Mucosa of rectum (tissue), 2 donors: ENCODE data around the gene ABTB1.

ENCODE experiments used
- H3K27ac ChIP-seq, 2 donors: one replicate each; pipeline ENCODE4 v1.7.0; 2013; ENCODE audit warnings: inconsistent platforms in 2 of 2, low read depth in 2 of 2, low read length in 2 of 2
- H3K27me3 ChIP-seq, 2 donors: one replicate each; pipeline ENCODE4 v1.7.0; 2013; ENCODE audit warnings: low read length in 2 of 2; ENCODE audit not compliant: control insufficient read depth in 2 of 2, insufficient read depth in 2 of 2
- H3K36me3 ChIP-seq, 2 donors: one replicate each; pipeline ENCODE4 v1.7.0; 2013; ENCODE audit warnings: low read length in 2 of 2; ENCODE audit not compliant: control insufficient read depth in 2 of 2, insufficient read depth in 2 of 2
- H3K4me1 ChIP-seq, 2 donors: one replicate each; pipeline ENCODE4 v1.7.0; 2013; ENCODE audit warnings: low read length in 2 of 2, mild to moderate bottlenecking in 1 of 2; ENCODE audit not compliant: control insufficient read depth in 2 of 2, insufficient read depth in 2 of 2
- H3K4me3 ChIP-seq, 2 donors: one replicate each; pipeline ENCODE4 v1.7.0; 2013; ENCODE audit warnings: low read length in 2 of 2
- H3K9ac ChIP-seq, 2 donors: one replicate each; pipeline ENCODE4 v1.7.0; 2013; ENCODE audit warnings: low read length in 2 of 2, low read depth in 1 of 2, mild to moderate bottlenecking in 1 of 2
- H3K9me3 ChIP-seq, 2 donors: one replicate each; pipeline ENCODE4 v1.7.0; 2013; ENCODE audit warnings: low read length in 2 of 2; ENCODE audit not compliant: control insufficient read depth in 2 of 2
- donor health status: healthy.
- donor health status: Normal muscosa, but diverticular disease.

The ABTB1 gene

GRCh38 chr3:127634653-127635052 lies 38.1 kb upstream of the ABTB1 start:
- Histone ChIP-seq H3K9ac (no peak overlapping the region), H3K27ac (no peak overlapping the region), H3K4me1 (peaks cover 10 to 12% of the 10 kb centered on the region in 2 donors), H3K27me3 (peaks cover 0 to 6% of the 10 kb centered on the region in 2 donors), H3K9me3 (no peaks in the 10 kb centered on the region), H3K4me3 (no peak overlapping the region), H3K36me3 (no peaks in the 10 kb centered on the region)

GRCh38 chr3:127637546-127637945 lies 35.2 kb upstream of the ABTB1 start:
- Histone ChIP-seq H3K36me3 (peaks cover 0 to 2% of the 10 kb centered on the region in 2 donors), H3K4me3 (no peak overlapping the region), H3K27me3 (no peaks in the 10 kb centered on the region), H3K27ac (no peak overlapping the region), H3K9me3 (no peaks in the 10 kb centered on the region), H3K4me1 (no peaks in the 10 kb centered on the region), H3K9ac (no peak overlapping the region)

GRCh38 chr3:127637971-127638370 lies 34.8 kb upstream of the ABTB1 start:
- H3K27ac ChIP-seq, result no peak overlapping the region
- H3K36me3 ChIP-seq, result peaks cover 0 to 2% of the 10 kb centered on the region in 2 donors

DNA sequence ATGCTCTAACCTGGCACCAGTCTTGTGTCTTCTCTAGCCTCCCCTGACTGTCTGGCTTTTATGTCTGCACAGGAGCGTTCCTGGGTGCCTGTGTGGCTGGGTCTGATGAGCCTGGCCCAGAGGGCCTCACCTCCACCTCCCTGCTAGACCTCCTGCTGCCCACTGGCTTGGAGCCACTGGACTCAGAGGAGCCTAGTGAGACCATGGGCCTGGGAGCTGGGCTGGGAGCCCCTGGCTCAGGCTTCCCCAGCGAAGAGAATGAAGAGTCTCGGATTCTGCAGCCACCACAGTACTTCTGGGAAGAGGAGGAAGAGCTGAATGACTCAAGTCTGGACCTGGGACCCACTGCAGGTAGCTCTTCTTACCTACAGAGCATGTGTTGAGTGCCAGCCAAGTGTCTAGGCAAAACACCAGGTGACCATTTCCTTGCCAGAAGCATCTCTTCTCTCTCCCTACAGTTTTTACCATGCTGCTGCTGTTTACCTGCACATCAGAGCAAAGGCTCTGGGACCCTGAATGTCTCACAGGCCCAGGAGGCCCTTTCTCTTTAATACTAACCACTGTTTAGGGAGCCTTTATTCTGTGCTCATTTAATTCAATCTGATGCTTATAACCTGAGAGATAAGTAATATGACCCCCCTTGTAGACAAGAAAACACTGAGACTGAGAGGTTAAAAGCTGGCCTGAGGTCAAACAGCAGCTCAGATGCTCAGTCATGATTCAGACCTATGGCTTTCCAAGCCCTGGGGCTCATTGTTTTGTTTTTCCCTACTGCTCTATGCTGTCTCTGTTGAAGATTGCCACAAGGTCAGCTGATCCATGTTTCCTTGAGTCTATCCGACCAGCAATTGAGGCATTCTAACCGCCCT lies 33.3 kb upstream of the ABTB1 start:
- no peak overlapping the region for H3K27ac ChIP-seq
- no peaks in the 10 kb centered on the region for H3K4me1 ChIP-seq
- H3K27me3 ChIP-seq, result no peaks in the 10 kb centered on the region
- peaks cover 0 to 2% of the 10 kb centered on the region in 2 donors for H3K36me3 ChIP-seq
- H3K9ac ChIP-seq, result no peak overlapping the region
- H3K9me3 ChIP-seq, result no peaks in the 10 kb centered on the region
- H3K4me3 ChIP-seq, result no peak overlapping the region

More at GRCh38 chr3:127637971-127638370, 34.8 kb upstream of the ABTB1 start:
- Histone ChIP-seq H3K4me1 (no peaks in the 10 kb centered on the region), H3K9me3 (no peaks in the 10 kb centered on the region), H3K9ac (no peak overlapping the region), H3K4me3 (no peak overlapping the region), H3K27me3 (no peaks in the 10 kb centered on the region)

DNA sequence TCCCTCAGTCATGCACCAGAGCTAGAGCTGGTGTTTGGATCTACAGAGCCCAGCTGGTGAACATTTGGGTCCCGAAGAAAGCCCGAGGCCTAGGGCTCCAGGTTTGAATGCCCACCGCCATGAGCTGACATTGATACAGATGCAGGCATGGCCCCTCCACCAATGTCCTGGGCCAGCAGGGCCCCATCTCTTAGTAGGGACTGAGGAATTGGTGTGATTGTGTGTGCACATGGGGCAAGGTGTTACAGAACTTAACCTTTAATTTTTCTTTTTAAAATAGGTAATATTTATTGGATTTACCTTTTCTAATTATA lies 32.8 kb upstream of the ABTB1 start:
- Histone ChIP-seq H3K9me3 (no peaks in the 10 kb centered on the region), H3K4me3 (no peak overlapping the region), H3K9ac (no peak overlapping the region), H3K27me3 (no peaks in the 10 kb centered on the region), H3K36me3 (peaks cover 0 to 2% of the 10 kb centered on the region in 2 donors), H3K27ac (no peak overlapping the region), H3K4me1 (no peaks in the 10 kb centered on the region)

DNA sequence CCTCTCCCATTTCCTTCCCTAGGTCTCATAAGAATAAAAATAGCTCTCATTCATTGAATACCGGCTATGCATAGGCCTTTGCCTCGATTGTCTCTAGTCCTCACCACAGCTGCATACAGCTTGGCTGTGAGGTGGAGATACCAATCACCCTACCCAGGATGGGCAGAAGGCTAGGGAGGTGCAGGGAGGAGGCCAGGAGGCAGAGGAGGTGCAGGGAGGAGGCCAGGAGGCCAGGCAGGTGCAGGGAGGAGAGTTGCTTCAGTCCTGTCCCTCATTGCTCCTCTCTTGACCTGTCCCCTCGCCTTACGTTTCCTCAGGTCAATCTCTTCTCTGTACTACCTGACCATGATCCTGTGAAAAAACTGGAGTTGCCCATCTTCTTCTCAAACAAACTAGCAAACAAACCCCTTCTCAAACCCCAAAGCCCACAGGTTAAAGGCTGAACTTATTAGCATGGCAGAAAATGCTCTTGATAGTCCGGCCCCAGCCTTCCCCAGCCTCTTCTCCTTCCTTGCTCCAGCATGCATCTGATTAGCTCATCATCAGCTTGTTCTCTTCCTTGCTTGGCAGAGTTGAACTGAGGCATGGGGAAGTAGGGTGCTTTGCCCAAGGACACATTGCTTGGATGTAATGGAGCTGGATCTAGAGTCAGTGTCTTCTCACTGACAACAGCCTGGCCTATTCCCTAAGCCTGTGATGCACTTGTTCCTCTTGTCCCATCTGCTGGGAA lies 27.9 kb upstream of the ABTB1 start:
- no peaks in the 10 kb centered on the region for H3K27me3 ChIP-seq
- H3K4me3 ChIP-seq, result no peak overlapping the region
- H3K36me3 ChIP-seq, result peaks cover 0 to under 1% of the 10 kb centered on the region in 2 donors
- no peaks in the 10 kb centered on the region for H3K9me3 ChIP-seq
- no peak overlapping the region for H3K9ac ChIP-seq
- H3K4me1 ChIP-seq, result no peaks in the 10 kb centered on the region
- no peak overlapping the region for H3K27ac ChIP-seq

- H3K9ac ChIP-seq, result no peak overlapping the region
- H3K4me3 ChIP-seq, result no peak overlapping the region
- no peaks in the 10 kb centered on the region for H3K36me3 ChIP-seq
- no peaks in the 10 kb centered on the region for H3K4me1 ChIP-seq
- no peaks in the 10 kb centered on the region for H3K27me3 ChIP-seq
- H3K27ac ChIP-seq, result no peak overlapping the region
- no peaks in the 10 kb centered on the region for H3K9me3 ChIP-seq
Measured at GRCh38 chr3:127645371-127646015, 27.3 kb upstream of the ABTB1 start.

DNA sequence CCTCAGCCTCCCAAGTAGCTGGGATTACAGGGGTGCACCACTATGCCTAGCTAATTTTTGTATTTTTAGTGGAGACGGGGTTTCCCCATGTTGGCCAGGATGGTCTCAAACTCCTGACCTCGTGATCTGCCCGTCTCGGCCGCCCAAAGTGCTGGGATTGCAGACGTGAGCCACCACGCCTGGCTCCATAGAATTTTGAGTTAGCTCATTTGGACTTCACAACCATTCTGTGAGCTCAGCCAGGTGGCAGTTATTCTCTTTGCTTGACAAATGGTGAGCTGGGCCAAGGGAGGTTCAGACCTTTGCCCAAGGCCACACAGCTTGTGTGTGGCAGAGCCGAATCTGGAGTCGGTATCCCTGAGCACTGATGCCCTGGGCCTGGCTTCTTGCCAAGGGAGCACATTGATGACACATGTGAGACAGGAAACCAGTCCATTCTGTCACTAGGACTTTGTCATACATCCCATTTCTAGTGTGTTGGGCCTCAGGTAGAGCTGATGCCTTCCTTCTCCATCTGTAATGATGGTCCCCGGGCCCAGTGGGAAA lies 26.2 kb upstream of the ABTB1 start:
- no peak overlapping the region for H3K4me3 ChIP-seq
- H3K36me3 ChIP-seq, result no peaks in the 10 kb centered on the region
- no peaks in the 10 kb centered on the region for H3K27me3 ChIP-seq
- H3K9me3 ChIP-seq, result no peaks in the 10 kb centered on the region
- H3K4me1 ChIP-seq, result no peaks in the 10 kb centered on the region
- H3K9ac ChIP-seq, result no peak overlapping the region
- no peak overlapping the region for H3K27ac ChIP-seq

GRCh38 chr3:127647166-127647844 lies 25.4 kb upstream of the ABTB1 start:
- no peak overlapping the region for H3K9ac ChIP-seq
- no peak overlapping the region for H3K27ac ChIP-seq
- H3K4me3 ChIP-seq, result no peak overlapping the region
- H3K4me1 ChIP-seq, result no peaks in the 10 kb centered on the region
- no peaks in the 10 kb centered on the region for H3K36me3 ChIP-seq
- no peaks in the 10 kb centered on the region for H3K9me3 ChIP-seq
- no peaks in the 10 kb centered on the region for H3K27me3 ChIP-seq
